HEK293T (cell line): ENCODE data around the gene HES4.

Source experiments
- CTCF ChIA-PET: fragments of 350-600 bp; formaldehyde crosslinking; extraction: SDS; loops from one replicate; lab custom pipeline; 2021; ENCODE audit warnings: antibody characterized with exemption, inconsistent platforms; lab: Yijun Ruan, JAX
- POLR2A ChIA-PET: fragments of 350-600 bp; formaldehyde crosslinking; extraction: SDS; loops from one replicate; lab custom pipeline; 2020; ENCODE audit warnings: antibody characterized with exemption, inconsistent platforms; lab: Yijun Ruan, JAX
- DNase-seq: peaks from one replicate; pipeline ENCODE4 v3.0.0; 2012; ENCODE audit warnings: mixed read lengths; ENCODE audit errors: extremely low spot score
- ARNT ChIP-seq: fragments of 450-650 bp; IDR thresholded peaks from 2 replicates; pipeline ENCODE4 v1.6.1; 2017; ENCODE audit warnings: mild to moderate bottlenecking
- BHLHE40 ChIP-seq: fragments of 450-650 bp; IDR thresholded peaks from 2 replicates; pipeline ENCODE4 v1.6.1; 2016; ENCODE audit warnings: mild to moderate bottlenecking, moderate library complexity, borderline replicate concordance
- CTBP1 ChIP-seq: fragments of 450-650 bp; IDR thresholded peaks from 2 replicates; pipeline ENCODE4 v1.6.1; 2016; ENCODE audit warnings: borderline replicate concordance
- ELF4 ChIP-seq: fragments of 450-650 bp; IDR thresholded peaks from 2 replicates; pipeline ENCODE4 v1.6.1; 2017; ENCODE audit warnings: antibody characterized with exemption
- FOXA1 ChIP-seq: fragments of 450-650 bp; IDR thresholded peaks from 2 replicates; pipeline ENCODE4 v1.6.1; 2016; ENCODE audit warnings: mild to moderate bottlenecking
- FOXK2 ChIP-seq: fragments of 450-650 bp; IDR thresholded peaks from 2 replicates; pipeline ENCODE4 v1.6.1; 2016; ENCODE audit warnings: mild to moderate bottlenecking
- FOXM1 ChIP-seq: fragments of 450-650 bp; IDR thresholded peaks from 2 replicates; pipeline ENCODE4 v1.6.1; 2017; ENCODE audit warnings: mild to moderate bottlenecking, borderline replicate concordance
- HDGF ChIP-seq: fragments of 450-650 bp; IDR thresholded peaks from 2 replicates; pipeline ENCODE4 v1.6.1; 2017; ENCODE audit warnings: antibody characterized with exemption, borderline replicate concordance
- L3MBTL2 ChIP-seq: fragments of 450-650 bp; conservative IDR thresholded peaks from 2 replicates; pipeline ENCODE4 v1.6.1; 2016; ENCODE audit warnings: mild to moderate bottlenecking
- LEF1 ChIP-seq: fragments of 450-650 bp; IDR thresholded peaks from 2 replicates; pipeline ENCODE4 v1.6.1; 2017; ENCODE audit warnings: mild to moderate bottlenecking, borderline replicate concordance
- NFRKB ChIP-seq: fragments of 450-650 bp; IDR thresholded peaks from 2 replicates; pipeline ENCODE4 v1.6.1; 2016; ENCODE audit warnings: mild to moderate bottlenecking, moderate library complexity
- SP1 ChIP-seq: fragments of 450-650 bp; IDR thresholded peaks from 2 replicates; pipeline ENCODE4 v1.6.1; 2017
- SUZ12 ChIP-seq: fragments of 450-650 bp; IDR thresholded peaks from 2 replicates; pipeline ENCODE4 v1.6.1; 2016; ENCODE audit warnings: mild to moderate bottlenecking
- TARDBP ChIP-seq: fragments of 450-650 bp; IDR thresholded peaks from 2 replicates; pipeline ENCODE4 v1.6.1; 2016
- ZNF384 ChIP-seq: fragments of 450-650 bp; IDR thresholded peaks from 2 replicates; pipeline ENCODE4 v1.6.1; 2016
- TF ChIP-seq, protein P1 (sequence below): fragments of 450-650 bp; IDR thresholded peaks from 2 replicates; pipeline ENCODE4 v1.6.1; 2016

The HES4 gene

DNA sequence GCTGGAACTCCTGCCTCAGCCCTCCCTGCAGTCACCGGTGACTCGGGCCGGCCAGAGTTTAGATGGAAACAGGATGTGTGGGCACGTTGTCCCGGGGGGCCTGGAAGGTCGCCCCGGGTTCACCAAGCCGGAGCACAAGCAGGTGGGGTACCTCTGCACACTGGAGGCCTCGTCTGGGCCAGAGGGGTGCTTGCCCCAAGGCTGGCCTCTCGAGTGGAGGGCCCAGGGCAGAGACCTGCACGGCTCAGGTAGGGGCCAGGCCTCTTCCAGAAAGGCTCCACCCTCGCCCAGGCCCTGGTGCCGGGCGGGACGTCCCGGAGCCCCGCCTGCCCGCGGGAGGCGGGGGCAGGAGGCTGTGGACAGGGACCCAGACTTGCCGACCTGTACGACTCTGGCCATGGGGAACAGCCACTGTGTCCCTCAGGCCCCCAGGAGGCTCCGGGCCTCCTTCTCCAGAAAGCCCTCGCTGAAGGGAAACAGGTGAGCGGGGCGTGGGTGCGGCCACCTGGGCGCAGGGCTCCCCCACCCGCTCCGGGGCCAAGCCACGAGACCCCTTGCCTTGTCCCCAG, 33.7 kb downstream of the HES4 start, which contains the start of gene PLEKHN1:
Gene PLEKHN1 (plus strand): TSS at position 348 of the 569 bp plus-strand sequence. CDS start 50 bp downstream, at position 398.
- no peak for DNase-seq
- POLR2A ChIA-PET, result interaction anchor here (0.6 to 2.0 kb wide), 6 partner anchors 14 to 62 kb away, joined by 3 to 7 read pairs (median 3); no protein-coding TSS in a partner anchor
- CTCF ChIA-PET, result interaction anchor here (0.5 to 0.9 kb wide), 2 partner anchors 14 to 28 kb away, joined by 3 read pairs; no protein-coding TSS in a partner anchor
- TF ChIP-seq BHLHE40 (no peak), FOXA1 (no peak), ZNF384 (no peak), LEF1 (no peak), NFRKB (no peak), L3MBTL2 (no peak)

DNA sequence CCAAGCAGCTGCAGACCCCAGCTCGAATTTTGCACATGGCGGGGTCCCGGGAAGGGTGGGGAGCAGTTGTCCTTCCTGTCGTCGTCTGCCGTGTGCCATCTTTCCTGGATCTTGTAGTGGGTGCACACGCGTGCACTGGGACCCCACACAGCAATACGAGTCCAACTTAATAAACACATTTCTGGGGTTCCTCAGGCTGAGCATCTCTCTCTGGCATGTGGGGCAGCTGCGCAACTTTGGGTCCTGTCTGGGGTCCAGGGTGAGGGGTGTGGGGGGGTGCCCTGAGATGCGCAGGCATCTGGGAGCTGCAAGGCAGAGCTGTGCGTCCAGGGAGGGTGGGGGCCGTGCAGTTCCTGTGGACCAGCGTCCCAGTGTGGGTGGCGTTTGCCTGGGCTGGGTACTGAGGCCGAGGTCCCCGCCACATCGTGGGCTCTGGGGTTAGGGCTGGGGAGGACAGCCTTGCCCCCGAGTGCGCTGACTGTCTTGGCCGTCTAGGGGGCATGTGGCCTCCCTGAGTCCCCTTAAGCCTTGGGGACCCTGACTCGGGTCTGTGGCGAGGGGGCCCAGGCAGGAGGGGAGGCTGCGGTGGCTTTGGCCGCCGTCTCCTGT, 34.3 kb downstream of the HES4 start:
- DNase-seq, result no peak
- TF ChIP-seq LEF1 (no peak), ARNT (no peak), L3MBTL2 (no peak), SP1 (no peak), TARDBP (no peak), FOXK2 (no peak), ELF4 (no peak), FOXA1 (no peak), ZNF384 (no peak), SUZ12 (no peak), CTBP1 (no peak), BHLHE40 (no peak), NFRKB (no peak), HDGF (no peak), FOXM1 (no peak)
- TF ChIP-seq, protein P1, sequence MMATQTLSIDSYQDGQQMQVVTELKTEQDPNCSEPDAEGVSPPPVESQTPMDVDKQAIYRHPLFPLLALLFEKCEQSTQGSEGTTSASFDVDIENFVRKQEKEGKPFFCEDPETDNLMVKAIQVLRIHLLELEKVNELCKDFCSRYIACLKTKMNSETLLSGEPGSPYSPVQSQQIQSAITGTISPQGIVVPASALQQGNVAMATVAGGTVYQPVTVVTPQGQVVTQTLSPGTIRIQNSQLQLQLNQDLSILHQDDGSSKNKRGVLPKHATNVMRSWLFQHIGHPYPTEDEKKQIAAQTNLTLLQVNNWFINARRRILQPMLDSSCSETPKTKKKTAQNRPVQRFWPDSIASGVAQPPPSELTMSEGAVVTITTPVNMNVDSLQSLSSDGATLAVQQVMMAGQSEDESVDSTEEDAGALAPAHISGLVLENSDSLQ, result no peak
- ChIA-PET CTCF (no interaction called here), POLR2A (no interaction called here)

DNA sequence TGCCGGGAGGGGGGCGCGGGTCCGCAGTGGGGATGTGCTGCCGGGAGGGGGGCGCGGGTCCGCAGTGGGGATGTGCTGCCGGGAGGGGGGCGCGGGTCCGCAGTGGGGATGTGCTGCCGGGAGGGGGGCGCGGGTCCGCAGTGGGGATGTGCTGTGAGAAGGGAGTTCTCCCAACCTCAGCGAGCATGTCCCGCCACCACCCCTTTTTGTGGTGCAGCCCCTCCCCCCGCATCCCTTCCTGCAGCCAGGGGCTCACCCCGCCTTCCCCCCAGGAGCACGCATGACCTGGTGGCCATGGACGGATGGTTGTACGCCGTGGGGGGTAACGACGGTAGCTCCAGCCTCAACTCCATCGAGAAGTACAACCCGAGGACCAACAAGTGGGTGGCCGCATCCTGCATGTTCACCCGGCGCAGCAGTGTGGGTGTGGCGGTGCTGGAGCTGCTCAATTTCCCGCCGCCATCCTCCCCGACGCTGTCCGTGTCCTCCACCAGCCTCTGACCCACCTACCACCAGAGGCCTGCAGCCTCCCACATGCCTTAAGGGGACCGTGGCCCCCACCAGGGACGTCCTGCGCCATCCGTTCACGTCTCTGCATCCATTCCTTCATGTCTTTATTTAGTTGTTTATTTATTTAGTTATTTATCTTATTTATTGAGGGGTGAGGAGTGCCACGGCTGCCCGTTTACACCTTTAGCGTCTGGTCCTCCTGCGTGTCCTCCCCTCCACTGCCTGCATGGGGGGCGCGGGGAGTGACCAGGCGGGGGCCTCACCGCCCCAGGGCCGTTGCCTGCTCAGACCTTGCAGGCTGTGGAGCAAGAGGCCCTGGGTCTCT, 35.0 kb downstream of the HES4 start:
- ChIA-PET POLR2A (no interaction called here), CTCF (no interaction called here)
- no peak for DNase-seq
- TF ChIP-seq LEF1 (no peak), ARNT (no peak), L3MBTL2 (no peak), FOXK2 (no peak)

DNA sequence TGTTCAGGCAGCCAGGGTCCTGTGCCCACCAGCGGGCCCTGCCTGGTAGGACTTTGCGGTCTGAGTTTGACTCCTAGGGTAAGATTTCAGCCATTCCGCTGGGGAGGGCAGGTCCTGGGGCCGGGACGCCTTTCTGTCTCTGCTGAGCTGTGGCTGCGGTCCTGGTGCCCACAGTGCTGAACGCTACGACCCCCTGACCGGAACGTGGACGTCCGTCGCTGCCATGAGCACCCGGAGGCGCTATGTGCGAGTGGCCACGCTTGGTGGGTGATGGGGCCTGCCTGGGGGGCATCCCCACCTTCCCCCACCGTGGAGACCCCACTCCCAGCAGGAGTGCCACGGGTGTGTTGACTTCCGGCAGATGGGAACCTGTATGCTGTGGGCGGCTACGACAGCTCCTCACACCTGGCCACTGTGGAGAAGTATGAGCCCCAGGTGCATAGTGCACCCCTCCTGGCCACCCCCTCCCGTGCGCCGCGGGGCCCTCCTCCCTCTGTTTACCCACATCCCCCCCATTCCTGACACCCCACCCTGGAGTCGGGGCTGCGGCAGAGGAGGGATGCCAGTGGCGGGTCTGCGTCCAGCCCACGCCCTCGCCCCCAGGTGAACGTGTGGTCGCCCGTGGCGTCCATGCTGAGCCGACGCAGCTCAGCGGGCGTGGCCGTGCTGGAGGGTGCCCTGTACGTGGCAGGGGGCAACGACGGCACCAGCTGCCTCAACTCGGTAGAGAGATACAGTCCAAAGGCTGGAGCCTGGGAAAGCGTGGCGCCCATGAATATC, 36.0 kb downstream of the HES4 start:
- POLR2A ChIA-PET, result interaction anchor here (1.0 kb wide), 1 partner anchor 22 kb away, joined by 3 read pairs; no protein-coding TSS in a partner anchor
- TF ChIP-seq FOXA1 (no peak), TARDBP (no peak), NFRKB (no peak), FOXK2 (no peak), ARNT (no peak), LEF1 (no peak), ZNF384 (no peak), FOXM1 (no peak), ELF4 (no peak), HDGF (no peak), CTBP1 (no peak), SP1 (no peak), BHLHE40 (no peak), SUZ12 (no peak), L3MBTL2 (no peak)
- TF ChIP-seq, protein P1, result no peak
- CTCF ChIA-PET, result no interaction called here
- no peak for DNase-seq

DNA sequence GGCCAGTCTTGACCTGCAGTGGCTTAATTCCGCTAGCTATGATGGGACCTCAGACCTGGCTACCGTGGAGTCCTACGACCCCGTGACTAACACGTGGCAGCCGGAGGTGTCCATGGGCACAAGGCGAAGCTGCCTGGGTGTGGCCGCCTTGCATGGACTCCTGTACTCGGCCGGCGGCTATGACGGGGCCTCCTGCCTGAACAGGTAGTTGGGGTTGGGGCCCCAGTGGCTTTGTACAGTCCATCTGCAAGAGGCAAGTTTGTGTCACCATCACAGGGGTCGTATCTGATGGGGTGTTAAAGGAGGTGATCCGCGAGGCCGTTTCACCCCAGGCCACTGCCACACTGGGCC, 36.6 kb downstream of the HES4 start:
- TF ChIP-seq HDGF (no peak), LEF1 (no peak), CTBP1 (no peak)
- TF ChIP-seq, protein P1, result no peak
- ChIA-PET CTCF (no interaction called here), POLR2A (interaction anchor here (1.0 kb wide), 1 partner anchor 21 kb away, joined by 3 read pairs; no protein-coding TSS in a partner anchor)
- no peak for DNase-seq
